CD14-positive monocyte (primary cell): ENCODE results near the gene SSR2. TPM values are rescaled to one million over a fixed set of nuclear protein-coding genes. Genes with fewer than 3 reads are reported as not detected.

Experiments used
- DNase-seq, 3 donors: peaks; one replicate each; pipeline ENCODE4 v3.0.0-alpha.2; 2011 to 2022
- H2AFZ ChIP-seq: 2 replicates; pipeline ENCODE4 v1.6.0; 2012; ENCODE audit warnings: mild to moderate bottlenecking, low read depth, low read length, inconsistent platforms; ENCODE audit not compliant: insufficient read depth, poor library complexity, severe bottlenecking
- H3K27ac ChIP-seq, 2 donors: 1 replicate in 1 of 2; 2 replicates in 1 of 2; pipeline ENCODE4 v1.5.1; 2012 to 2013; ENCODE audit warnings: low read length in 2 of 2, control low read depth in 1 of 2, inconsistent platforms in 1 of 2, low read depth in 1 of 2, mild to moderate bottlenecking in 1 of 2
- H3K27me3 ChIP-seq, 2 donors: one replicate each; pipeline versions ENCODE4 v1.6.0 to v1.6.1; 2011 to 2013; ENCODE audit warnings: low read length in 2 of 2; ENCODE audit not compliant: control insufficient read depth in 2 of 2, insufficient read depth in 2 of 2
- H3K36me3 ChIP-seq, 2 donors: replicated peaks in 1 of 2; 1 replicate in 1 of 2; 2 replicates in 1 of 2; pipeline versions ENCODE4 v1.5.1 to v1.6.1; 2012 to 2013; ENCODE audit warnings: low read length in 2 of 2, control low read depth in 1 of 2, inconsistent platforms in 1 of 2, mild to moderate bottlenecking in 1 of 2; ENCODE audit not compliant: insufficient read depth in 2 of 2, control insufficient read depth in 1 of 2
- H3K4me1 ChIP-seq, 2 donors: 1 replicate in 1 of 2; 2 replicates in 1 of 2; pipeline versions ENCODE4 v1.5.1 to v1.6.1; 2012 to 2013; ENCODE audit warnings: low read length in 2 of 2, control low read depth in 1 of 2, inconsistent platforms in 1 of 2, mild to moderate bottlenecking in 1 of 2, moderate library complexity in 1 of 2; ENCODE audit not compliant: insufficient read depth in 2 of 2, control insufficient read depth in 1 of 2
- H3K4me2 ChIP-seq: replicated peaks from 2 replicates; pipeline ENCODE3; 2012; ENCODE audit warnings: low read length, moderate library complexity, mild to moderate bottlenecking; ENCODE audit not compliant: poor library complexity, severe bottlenecking; ENCODE audit errors: extremely low read depth
- H3K4me3 ChIP-seq, 3 experiments: fragments of 200-600 bp in 1 of 3; sonication (generic) in 1 of 3; replicated peaks in 1 of 3; 1 replicate in 2 of 3; 2 replicates in 1 of 3; pipeline ENCODE4 v1.5.1; 2011 to 2013; ENCODE audit warnings: low read length in 3 of 3, mild to moderate bottlenecking in 3 of 3, control low read depth in 2 of 3, low read depth in 2 of 3, inconsistent platforms in 1 of 3, moderate library complexity in 1 of 3
- H3K79me2 ChIP-seq: 2 replicates; pipeline ENCODE4 v1.6.0; 2012; ENCODE audit warnings: mild to moderate bottlenecking, control low read depth, inconsistent platforms, low read length, moderate library complexity; ENCODE audit not compliant: insufficient read depth
- H3K9ac ChIP-seq: 2 replicates; pipeline ENCODE4 v1.6.0; 2017; ENCODE audit warnings: low read length, mild to moderate bottlenecking; ENCODE audit not compliant: insufficient read depth, poor library complexity, severe bottlenecking
- H3K9me3 ChIP-seq, 2 donors: replicated peaks in 1 of 2; 1 replicate in 1 of 2; 2 replicates in 1 of 2; pipeline versions ENCODE4 v1.5.1 to v1.6.1; 2012 to 2013; ENCODE audit warnings: low read length in 2 of 2, control low read depth in 1 of 2; ENCODE audit not compliant: control insufficient read depth in 1 of 2, insufficient read depth in 1 of 2
- H4K20me1 ChIP-seq: 2 replicates; pipeline ENCODE4 v1.6.0; 2012; ENCODE audit warnings: mild to moderate bottlenecking, low read length, control low read depth, moderate library complexity; ENCODE audit not compliant: insufficient read depth
- H3K27ac Mint-ChIP-seq, 7 donors: one replicate each; pipeline ENCODE4 v1.8.0; 2020; ENCODE audit warnings: mild to moderate bottlenecking in 7 of 7, mixed read lengths in 7 of 7, moderate library complexity in 6 of 7, inconsistent platforms in 2 of 7
- H3K27me3 Mint-ChIP-seq, 3 donors: one replicate each; pipeline ENCODE4 v1.8.0; 2021 to 2022; ENCODE audit warnings: low read depth in 3 of 3, mild to moderate bottlenecking in 3 of 3, mixed read lengths in 3 of 3, moderate library complexity in 3 of 3, inconsistent platforms in 1 of 3
- H3K36me3 Mint-ChIP-seq, 2 donors: one replicate each; pipeline ENCODE4 v1.8.0; 2020; ENCODE audit warnings: mixed read lengths in 2 of 2, inconsistent platforms in 1 of 2, mild to moderate bottlenecking in 1 of 2
- H3K4me1 Mint-ChIP-seq: one replicate; pipeline ENCODE4 v1.8.0; 2020; ENCODE audit warnings: mild to moderate bottlenecking, mixed read lengths
- H3K4me3 Mint-ChIP-seq, 2 donors: one replicate each; pipeline ENCODE4 v1.8.0; 2020; ENCODE audit warnings: mild to moderate bottlenecking in 2 of 2, mixed read lengths in 2 of 2, moderate library complexity in 1 of 2
- H3K9me3 Mint-ChIP-seq, 7 donors: one replicate each; pipeline ENCODE4 v1.8.0; 2020 to 2022; ENCODE audit warnings: mixed read lengths in 7 of 7, mild to moderate bottlenecking in 6 of 7, moderate library complexity in 6 of 7, inconsistent platforms in 2 of 7
- WGBS: methylation state at CpG from one replicate; pipeline ENCODE4 v1.1.5; 2013; ENCODE audit warnings: missing lambda C conversion rate; ENCODE audit not compliant: insufficient coverage; 5-methylcytosine and 5-hydroxymethylcytosine counted together
- intact Hi-C, 2 donors: fragments of 100-400 bp; cut with micrococcal nuclease; formaldehyde crosslinking; loops; one replicate each; pipeline versions ENCODE4 v1.15.0 to v1.15.1; 2023
- polyA plus RNA-seq, 3 donors: library from polyadenylated mRNA; depleted of rRNA in 1 of 3; unstranded in 2 of 3; stranded (reverse) in 1 of 3; fragments of 300-500 nt in 2 of 3; fragments of >200 nt in 1 of 3; fragmentation: Illumina TruSeq in 2 of 3; gene quantifications; 1 replicate in 2 of 3; 2 replicates in 1 of 3; pipeline ENCODE4 v1.2.3, GENCODE V29; 2012 to 2021
- TF ChIP-seq, protein P1 (sequence below): fragments of 200-600 bp; IDR thresholded peaks from one replicate; pipeline ENCODE4 v1.8.0; 2022; ENCODE audit warnings: antibody characterized with exemption, mild to moderate bottlenecking

Gene SSR2
- polyA plus RNA-seq, 3 donors: 374 to 614 (median 414) TPM

DNA sequence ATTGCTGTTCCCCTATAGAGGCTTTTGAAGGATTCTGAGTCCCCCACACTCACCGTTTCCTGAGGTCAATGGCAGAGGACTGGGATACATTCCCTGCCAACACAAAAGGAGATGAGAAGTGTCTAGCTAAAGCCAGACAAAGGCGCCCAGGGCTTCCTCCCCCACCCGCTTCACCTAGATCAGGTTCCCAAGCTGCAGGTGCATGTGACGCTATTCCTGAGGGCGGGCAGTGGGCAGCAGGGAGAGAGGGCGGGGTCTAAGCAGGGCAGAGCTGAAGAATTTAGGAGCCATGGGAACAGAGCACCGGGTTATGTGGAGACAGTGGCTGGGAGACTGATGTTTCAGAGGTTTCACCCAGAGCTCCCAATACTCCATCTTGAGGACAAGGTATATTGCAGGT lies 36.4 kb downstream of the SSR2 start:
- no peaks in the 10 kb centered on the region for H3K27me3 ChIP-seq
- H3K27ac Mint-ChIP-seq: peak overlapping the region in 2 of 7 donors; percentile 10 to 80
- H3K9me3 Mint-ChIP-seq: peaks cover 0 to 2% (median 0%) of the 10 kb centered on the region in 7 donors
- peaks cover 0 to 3% (median 2%) of the 10 kb centered on the region in 3 donors for H3K27me3 Mint-ChIP-seq
- H3K36me3 ChIP-seq: no peaks in the 10 kb centered on the region
- no peak overlapping the region for H3K4me3 Mint-ChIP-seq
- DNase-seq: no peak
- peaks cover 55 to 57% of the 10 kb centered on the region in 2 donors for H3K4me1 ChIP-seq
- no peak overlapping the region for H2AFZ ChIP-seq
- H4K20me1 ChIP-seq: peaks cover 5% of the 10 kb centered on the region
- intact Hi-C loops: no loop called here
- no peak overlapping the region for H3K9ac ChIP-seq
- peaks cover 49% of the 10 kb centered on the region for H3K79me2 ChIP-seq
- no peak overlapping the region for H3K27ac ChIP-seq
- no peak overlapping the region for H3K4me3 ChIP-seq
- H3K4me1 Mint-ChIP-seq: peaks cover 68% of the 10 kb centered on the region
- peaks cover 9 to 22% of the 10 kb centered on the region in 2 donors for H3K36me3 Mint-ChIP-seq
- no peaks in the 10 kb centered on the region for H3K9me3 ChIP-seq
- TF ChIP-seq, protein P1, sequence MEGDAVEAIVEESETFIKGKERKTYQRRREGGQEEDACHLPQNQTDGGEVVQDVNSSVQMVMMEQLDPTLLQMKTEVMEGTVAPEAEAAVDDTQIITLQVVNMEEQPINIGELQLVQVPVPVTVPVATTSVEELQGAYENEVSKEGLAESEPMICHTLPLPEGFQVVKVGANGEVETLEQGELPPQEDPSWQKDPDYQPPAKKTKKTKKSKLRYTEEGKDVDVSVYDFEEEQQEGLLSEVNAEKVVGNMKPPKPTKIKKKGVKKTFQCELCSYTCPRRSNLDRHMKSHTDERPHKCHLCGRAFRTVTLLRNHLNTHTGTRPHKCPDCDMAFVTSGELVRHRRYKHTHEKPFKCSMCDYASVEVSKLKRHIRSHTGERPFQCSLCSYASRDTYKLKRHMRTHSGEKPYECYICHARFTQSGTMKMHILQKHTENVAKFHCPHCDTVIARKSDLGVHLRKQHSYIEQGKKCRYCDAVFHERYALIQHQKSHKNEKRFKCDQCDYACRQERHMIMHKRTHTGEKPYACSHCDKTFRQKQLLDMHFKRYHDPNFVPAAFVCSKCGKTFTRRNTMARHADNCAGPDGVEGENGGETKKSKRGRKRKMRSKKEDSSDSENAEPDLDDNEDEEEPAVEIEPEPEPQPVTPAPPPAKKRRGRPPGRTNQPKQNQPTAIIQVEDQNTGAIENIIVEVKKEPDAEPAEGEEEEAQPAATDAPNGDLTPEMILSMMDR: no peak
- no peak overlapping the region for H3K4me2 ChIP-seq
- 100% methylated on average over 5 of the region's 7 CpGs for WGBS

DNA sequence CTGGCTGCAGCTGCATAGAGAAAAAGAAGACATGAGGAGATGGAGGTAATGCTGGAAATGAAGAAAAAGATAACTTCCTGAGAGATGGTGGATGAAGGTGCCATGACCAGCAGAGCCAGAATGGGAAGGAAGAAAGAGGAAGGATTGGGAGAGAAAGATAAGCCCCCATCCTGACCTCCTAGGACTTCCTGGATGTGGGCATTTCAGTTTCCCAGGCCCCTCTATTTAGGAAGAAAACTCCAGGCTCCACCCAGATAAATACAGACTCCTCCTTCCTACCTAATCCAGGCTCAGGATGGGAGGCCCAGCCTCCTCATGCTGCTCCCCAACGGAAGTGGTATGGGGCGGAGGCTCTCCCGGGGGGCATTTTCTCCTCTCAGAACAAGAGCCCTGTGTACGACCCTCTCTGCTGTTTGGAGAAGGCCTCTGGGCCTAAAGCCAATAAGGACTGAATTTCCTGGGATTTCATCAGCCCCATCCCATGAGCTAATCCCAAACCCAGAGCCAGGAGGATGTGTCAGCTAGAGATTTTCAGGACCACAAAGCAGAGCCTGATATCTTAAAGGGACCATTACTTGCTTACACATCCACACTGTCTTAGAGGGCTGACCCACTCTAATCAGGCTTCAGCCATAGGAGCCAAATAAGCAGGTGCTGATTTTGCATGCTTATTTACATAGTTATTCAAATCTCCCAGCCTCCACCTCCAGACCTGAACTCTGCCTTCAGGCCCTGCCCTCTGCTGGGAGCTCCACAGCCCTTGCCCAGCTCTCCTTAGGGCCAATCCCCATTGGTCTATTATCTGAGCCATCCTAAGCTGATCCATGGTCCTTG lies 37.3 kb downstream of the SSR2 start:
- Histone ChIP-seq H3K79me2 (peaks cover 51% of the 10 kb centered on the region), H4K20me1 (peaks cover 8% of the 10 kb centered on the region), H3K36me3 (no peaks in the 10 kb centered on the region), H3K9ac (no peak overlapping the region), H3K4me3 (no peak overlapping the region), H3K4me2 (no peak overlapping the region), H3K4me1 (peaks cover 52 to 57% of the 10 kb centered on the region in 2 donors), H3K27ac (peak overlapping the region in 1 of 2 donors; percentile 24), H2AFZ (no peak overlapping the region), H3K27me3 (no peaks in the 10 kb centered on the region), H3K9me3 (no peaks in the 10 kb centered on the region)
- peaks cover 9 to 22% of the 10 kb centered on the region in 2 donors for H3K36me3 Mint-ChIP-seq
- H3K4me3 Mint-ChIP-seq: no peak overlapping the region
- TF ChIP-seq, protein P1: no peak
- WGBS: 14% methylated on average over 4 of the region's 4 CpGs
- no peak for DNase-seq
- H3K27ac Mint-ChIP-seq: peak overlapping the region in 6 of 7 donors; percentile 9 to 86 (median 28)
- peaks cover 0 to 2% (median 0%) of the 10 kb centered on the region in 7 donors for H3K9me3 Mint-ChIP-seq
- intact Hi-C loops: no loop called here
- peaks cover 63% of the 10 kb centered on the region for H3K4me1 Mint-ChIP-seq
- peaks cover 0 to 3% (median 2%) of the 10 kb centered on the region in 3 donors for H3K27me3 Mint-ChIP-seq
